Fibroblast of upper back skin (primary cell): ENCODE measurements around the gene ZSWIM4.
"Not testable (repeated sequence)": the region's sequence is repeated elsewhere in the genome, so short reads cannot be mapped to it uniquely, and the experiment has no call there.

ENCODE experiments used
- DNase-seq: peaks from one replicate; pipeline ENCODE4 v3.0.0-alpha.2; 2013

ZSWIM4 gene

DNA sequence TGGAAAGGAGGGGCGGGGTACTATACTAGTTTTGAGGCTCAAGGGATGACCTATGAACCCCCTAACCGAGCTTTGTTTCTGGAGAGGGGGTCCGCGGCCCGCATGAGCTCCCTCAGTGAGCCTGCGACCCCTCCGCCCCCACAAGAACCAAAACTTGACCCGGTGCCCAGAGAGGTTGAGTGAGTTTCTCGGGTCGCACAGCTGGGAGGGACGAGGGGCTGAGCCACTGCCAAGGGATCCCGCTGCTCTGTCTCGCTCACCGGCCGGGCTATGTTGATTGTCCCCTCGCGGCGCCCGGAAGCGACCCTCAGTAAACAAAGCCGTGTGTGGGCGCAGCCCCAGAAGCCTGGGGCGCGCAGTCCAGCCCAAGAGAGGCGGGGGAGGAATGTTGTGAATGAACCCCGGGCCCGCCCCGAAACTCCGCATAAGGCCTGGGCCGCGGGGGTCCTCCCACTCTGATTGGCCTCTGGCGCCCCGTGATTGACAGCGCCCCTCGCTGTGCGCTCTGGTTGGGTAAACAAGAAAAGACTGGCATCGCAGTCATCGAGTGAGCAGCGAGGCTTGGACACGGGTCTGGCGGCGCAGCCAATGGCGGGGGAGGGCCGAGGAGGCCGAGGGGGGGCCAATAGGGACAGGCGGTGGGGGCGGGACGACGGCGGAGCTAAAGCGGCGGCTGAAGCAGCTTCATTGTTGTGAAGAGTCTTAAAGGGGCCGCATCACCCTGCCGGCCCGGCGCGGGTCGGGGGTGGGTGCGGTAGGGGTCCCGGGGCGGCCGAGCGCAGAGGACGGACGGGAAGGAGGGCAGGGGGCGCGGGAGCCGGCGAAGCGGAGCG, at the start of gene ZSWIM4:
ZSWIM4 (plus strand) TSS at position 687 of the 833 bp plus-strand sequence. CDS start 206 bp downstream, outside the sequence.
- DNase-seq, result peak; percentile 100

GRCh38 chr19:13747098-13747453, 48.2 kb upstream of the ZSWIM4 start:
- DNase-seq, result no peak

GRCh38 chr19:13748169-13748828, 46.9 kb upstream of the ZSWIM4 start:
- DNase-seq, result no peak

GRCh38 chr19:13751436-13751835, 43.8 kb upstream of the ZSWIM4 start:
- DNase-seq, result no peak

DNA sequence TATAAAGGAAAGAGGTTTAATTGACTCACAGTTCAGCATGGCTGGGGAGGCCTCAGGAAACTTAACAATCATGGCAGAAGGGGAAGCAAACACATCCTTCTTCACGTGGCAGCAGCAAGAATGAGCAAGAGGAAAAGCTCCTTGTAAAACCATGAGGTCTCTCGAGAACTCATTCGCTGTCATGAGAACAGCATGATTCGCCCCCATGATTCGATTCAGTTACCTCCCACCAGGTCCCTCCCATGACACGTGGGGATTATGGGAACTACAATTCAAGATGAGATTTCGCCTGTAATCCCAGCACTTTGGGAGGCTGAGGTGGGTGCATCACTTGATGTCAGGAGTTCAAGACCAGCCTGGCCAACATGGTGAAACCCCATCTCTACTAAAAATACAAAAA, 41.6 kb upstream of the ZSWIM4 start:
- DNase-seq, result not testable (repeated sequence)

DNA sequence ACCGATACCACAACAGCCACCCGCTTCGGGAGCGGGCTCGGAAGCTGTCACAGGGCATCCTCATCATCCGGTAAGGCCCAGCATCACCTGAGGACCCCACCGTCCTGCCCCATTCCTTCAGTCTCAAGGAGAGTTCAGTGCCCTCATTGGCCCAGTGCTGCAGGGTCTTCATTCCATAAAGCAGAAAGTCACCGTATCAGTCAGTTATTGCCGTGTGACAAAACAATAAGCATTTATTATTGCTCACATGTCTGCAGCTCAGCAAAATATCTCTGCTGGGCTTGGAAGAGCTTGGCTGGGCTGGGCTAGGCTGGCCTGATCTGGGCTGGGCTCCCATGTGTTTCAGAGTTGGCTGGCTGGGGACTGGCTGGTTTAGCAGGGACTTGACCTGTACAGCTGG, 39.0 kb upstream of the ZSWIM4 start:
- no peak for DNase-seq

GRCh38 chr19:13757805-13758772, 37.2 kb upstream of the ZSWIM4 start:
- DNase-seq, result no peak

GRCh38 chr19:13758795-13759194, 36.4 kb upstream of the ZSWIM4 start:
- DNase-seq, result no peak

DNA sequence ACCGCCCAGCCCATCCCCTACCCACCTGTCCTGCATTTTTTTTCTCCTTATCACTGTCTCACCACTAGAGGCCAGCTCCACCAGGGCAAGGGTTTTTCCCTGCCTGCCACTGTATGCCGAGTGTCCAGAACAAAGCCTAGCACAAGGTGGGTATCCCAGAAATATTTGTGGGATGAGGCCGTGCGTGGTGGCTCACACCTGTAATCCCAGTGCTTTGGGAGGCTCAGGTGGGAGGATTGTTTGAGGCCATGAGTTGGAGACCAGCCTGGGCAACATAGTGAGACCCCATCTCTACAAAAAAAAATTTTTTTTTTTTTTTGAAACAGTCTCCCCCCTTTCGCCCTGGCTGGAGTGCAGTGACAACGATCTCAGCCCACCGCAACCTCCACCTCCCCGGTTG, 33.8 kb upstream of the ZSWIM4 start:
- DNase-seq, result no peak

DNA sequence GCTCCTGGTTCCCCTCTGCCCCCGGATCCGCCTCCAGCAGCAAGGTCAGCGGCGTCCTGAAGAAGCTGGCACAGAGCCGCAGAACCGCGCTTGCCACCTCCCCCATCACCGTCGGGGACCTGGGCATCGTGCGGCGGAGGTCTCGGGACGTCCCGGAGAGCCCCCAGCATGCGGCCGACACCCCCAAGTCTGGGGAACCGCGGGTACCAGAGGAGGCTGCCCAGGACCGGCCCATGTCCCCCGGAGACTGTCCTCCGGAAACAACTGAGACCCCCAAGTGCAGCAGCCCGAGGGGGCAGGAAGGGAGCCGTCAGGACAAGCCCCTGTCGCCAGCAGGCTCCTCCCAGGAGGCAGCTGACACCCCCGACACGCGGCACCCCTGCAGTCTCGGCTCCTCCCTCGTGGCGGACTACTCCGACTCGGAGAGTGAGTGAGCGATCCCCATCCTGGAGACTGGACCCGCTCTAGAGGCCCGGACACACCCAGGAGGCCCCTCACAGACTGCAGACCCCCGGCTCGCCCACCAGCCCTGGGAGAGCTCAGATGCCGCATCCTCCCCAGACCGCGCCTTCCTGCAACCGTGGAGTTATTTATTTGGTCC, 32.5 kb upstream of the ZSWIM4 start:
- DNase-seq, result no peak

DNA sequence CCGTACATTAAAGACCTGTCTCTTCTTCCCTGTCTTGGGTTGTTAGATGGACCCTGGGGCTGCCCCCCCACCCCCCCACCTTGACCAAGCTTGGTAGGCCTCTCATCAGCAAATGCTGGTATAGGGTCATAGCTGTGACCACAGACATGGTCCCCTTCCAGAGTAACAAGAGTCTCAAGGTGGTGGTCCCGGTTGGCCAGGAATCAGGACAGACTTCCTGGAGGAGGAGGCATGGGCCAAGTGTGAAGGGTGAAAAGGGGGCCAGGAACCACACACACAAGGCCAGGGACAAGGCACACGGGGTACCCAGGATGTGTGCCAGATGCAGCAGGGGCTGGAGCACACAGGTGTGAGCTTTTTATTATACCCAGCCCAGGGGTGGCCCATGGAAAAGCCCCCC, 32.0 kb upstream of the ZSWIM4 start:
- no peak for DNase-seq

- peak; percentile 67 for DNase-seq
These were observed 31.0 kb upstream of the ZSWIM4 start, which contains the start of gene MRI1 for GRCh38 chr19:13764101-13764807. Gene MRI1 (plus strand): TSS chr19:13764522. CDS start chr19:13764589, 67 bp downstream.

DNA sequence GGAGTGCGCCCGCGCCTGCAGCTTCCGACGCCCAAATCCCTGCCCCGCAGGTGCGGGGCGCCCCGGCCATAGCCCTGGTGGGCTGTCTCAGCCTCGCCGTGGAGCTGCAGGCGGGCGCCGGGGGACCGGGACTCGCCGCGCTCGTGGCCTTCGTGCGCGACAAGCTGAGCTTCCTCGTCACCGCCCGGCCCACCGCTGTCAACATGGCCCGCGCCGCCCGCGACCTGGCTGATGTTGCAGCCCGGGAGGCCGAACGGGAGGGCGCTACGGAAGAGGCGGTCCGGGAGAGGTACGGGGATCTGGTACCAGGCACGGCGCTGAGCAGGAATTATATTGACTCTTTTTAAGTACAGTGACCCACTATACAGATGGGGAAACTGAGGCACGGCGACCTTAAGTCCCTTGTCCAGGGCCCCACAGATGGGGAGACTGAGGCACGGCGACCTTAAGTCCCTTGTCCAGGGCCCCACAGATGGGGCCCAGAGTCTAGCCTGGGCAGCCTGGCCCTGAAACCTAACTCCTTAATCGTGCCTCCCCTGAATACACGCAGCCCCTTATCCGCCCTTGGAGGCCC, 30.3 kb upstream of the ZSWIM4 start:
- DNase-seq, result no peak

- DNase-seq, result no peak
These were observed 29.7 kb upstream of the ZSWIM4 start for GRCh38 chr19:13765395-13766094.

- DNase-seq, result no peak
These were observed 29.2 kb upstream of the ZSWIM4 start for GRCh38 chr19:13766095-13766481.

GRCh38 chr19:13768510-13768909, 26.7 kb upstream of the ZSWIM4 start:
- no peak for DNase-seq

GRCh38 chr19:13770013-13770635, 25.1 kb upstream of the ZSWIM4 start:
- no peak for DNase-seq

DNA sequence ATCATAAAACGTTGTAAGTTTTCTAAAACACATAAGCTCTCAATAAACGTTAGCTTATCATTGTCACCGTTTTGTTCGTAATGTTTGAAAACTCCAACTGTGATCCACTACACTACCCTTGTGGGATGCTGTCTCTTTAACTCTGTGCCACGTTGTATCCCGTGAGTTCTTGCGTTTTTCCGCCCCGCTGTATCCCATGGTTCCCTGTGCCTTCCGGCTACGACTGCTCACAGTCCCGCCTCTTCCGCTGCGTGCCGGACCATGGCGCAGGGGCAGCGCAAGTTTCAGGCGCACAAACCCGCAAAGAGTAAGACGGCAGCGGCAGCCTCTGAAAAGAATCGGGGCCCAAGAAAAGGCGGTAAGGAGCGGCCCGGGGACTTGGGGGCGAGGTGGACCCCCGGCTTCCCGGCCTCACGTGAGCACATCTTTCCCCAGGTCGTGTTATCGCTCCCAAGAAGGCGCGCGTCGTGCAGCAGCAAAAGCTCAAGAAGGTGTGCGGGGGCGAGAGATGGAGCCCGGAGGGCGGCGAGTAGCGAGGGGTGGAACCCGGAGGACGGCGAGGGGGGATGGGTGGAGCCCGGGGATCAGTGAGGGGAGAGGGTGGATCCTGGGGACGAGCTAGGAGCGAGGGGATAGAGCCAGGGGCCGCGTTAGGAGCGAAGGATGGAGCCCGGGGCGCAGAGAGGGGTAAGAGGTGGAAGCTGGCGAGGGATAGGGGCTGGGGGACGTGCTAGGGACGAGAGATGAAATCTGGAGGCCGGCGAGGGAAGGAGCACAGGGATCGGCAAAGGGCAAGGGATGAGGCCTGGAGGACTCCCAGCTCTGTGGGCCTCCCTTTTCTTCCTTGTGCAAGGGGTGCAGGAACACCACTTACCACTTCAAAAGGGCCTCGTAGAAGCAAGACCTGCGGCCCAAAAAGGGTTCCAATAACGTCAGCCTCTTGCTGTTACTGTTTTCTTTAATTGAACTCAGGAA, 20.7 kb upstream of the ZSWIM4 start, which contains the start of gene C19orf53:
C19orf53 (plus strand) TSS at position 240 of the 975 bp plus-strand sequence; CDS start at position 262, 22 bp downstream.
- DNase-seq, result peak; percentile 90

- DNase-seq, result no peak
These were observed 16.8 kb upstream of the ZSWIM4 start for GRCh38 chr19:13778398-13778797.
